CD14-positive monocyte (primary cell): ENCODE results near the gene CYSTM1. TPM values are rescaled to one million over a fixed set of nuclear protein-coding genes. Genes with fewer than 3 reads are reported as not detected.

Source experiments
- DNase-seq, 3 donors: peaks; one replicate each; pipeline ENCODE4 v3.0.0-alpha.2; 2011 to 2022
- H2AFZ ChIP-seq: 2 replicates; pipeline ENCODE4 v1.6.0; 2012; ENCODE audit warnings: mild to moderate bottlenecking, low read depth, low read length, inconsistent platforms; ENCODE audit not compliant: insufficient read depth, poor library complexity, severe bottlenecking
- H3K27ac ChIP-seq, 2 donors: 1 replicate in 1 of 2; 2 replicates in 1 of 2; pipeline ENCODE4 v1.5.1; 2012 to 2013; ENCODE audit warnings: low read length in 2 of 2, control low read depth in 1 of 2, inconsistent platforms in 1 of 2, low read depth in 1 of 2, mild to moderate bottlenecking in 1 of 2
- H3K27me3 ChIP-seq, 2 donors: one replicate each; pipeline versions ENCODE4 v1.6.0 to v1.6.1; 2011 to 2013; ENCODE audit warnings: low read length in 2 of 2; ENCODE audit not compliant: control insufficient read depth in 2 of 2, insufficient read depth in 2 of 2
- H3K36me3 ChIP-seq, 2 donors: replicated peaks in 1 of 2; 1 replicate in 1 of 2; 2 replicates in 1 of 2; pipeline versions ENCODE4 v1.5.1 to v1.6.1; 2012 to 2013; ENCODE audit warnings: low read length in 2 of 2, control low read depth in 1 of 2, inconsistent platforms in 1 of 2, mild to moderate bottlenecking in 1 of 2; ENCODE audit not compliant: insufficient read depth in 2 of 2, control insufficient read depth in 1 of 2
- H3K4me1 ChIP-seq, 2 donors: 1 replicate in 1 of 2; 2 replicates in 1 of 2; pipeline versions ENCODE4 v1.5.1 to v1.6.1; 2012 to 2013; ENCODE audit warnings: low read length in 2 of 2, control low read depth in 1 of 2, inconsistent platforms in 1 of 2, mild to moderate bottlenecking in 1 of 2, moderate library complexity in 1 of 2; ENCODE audit not compliant: insufficient read depth in 2 of 2, control insufficient read depth in 1 of 2
- H3K4me2 ChIP-seq: replicated peaks from 2 replicates; pipeline ENCODE3; 2012; ENCODE audit warnings: low read length, moderate library complexity, mild to moderate bottlenecking; ENCODE audit not compliant: poor library complexity, severe bottlenecking; ENCODE audit errors: extremely low read depth
- H3K4me3 ChIP-seq, 3 experiments: fragments of 200-600 bp in 1 of 3; sonication (generic) in 1 of 3; replicated peaks in 1 of 3; 1 replicate in 2 of 3; 2 replicates in 1 of 3; pipeline ENCODE4 v1.5.1; 2011 to 2013; ENCODE audit warnings: low read length in 3 of 3, mild to moderate bottlenecking in 3 of 3, control low read depth in 2 of 3, low read depth in 2 of 3, inconsistent platforms in 1 of 3, moderate library complexity in 1 of 3
- H3K79me2 ChIP-seq: 2 replicates; pipeline ENCODE4 v1.6.0; 2012; ENCODE audit warnings: mild to moderate bottlenecking, control low read depth, inconsistent platforms, low read length, moderate library complexity; ENCODE audit not compliant: insufficient read depth
- H3K9ac ChIP-seq: 2 replicates; pipeline ENCODE4 v1.6.0; 2017; ENCODE audit warnings: low read length, mild to moderate bottlenecking; ENCODE audit not compliant: insufficient read depth, poor library complexity, severe bottlenecking
- H3K9me3 ChIP-seq, 2 donors: replicated peaks in 1 of 2; 1 replicate in 1 of 2; 2 replicates in 1 of 2; pipeline versions ENCODE4 v1.5.1 to v1.6.1; 2012 to 2013; ENCODE audit warnings: low read length in 2 of 2, control low read depth in 1 of 2; ENCODE audit not compliant: control insufficient read depth in 1 of 2, insufficient read depth in 1 of 2
- H4K20me1 ChIP-seq: 2 replicates; pipeline ENCODE4 v1.6.0; 2012; ENCODE audit warnings: mild to moderate bottlenecking, low read length, control low read depth, moderate library complexity; ENCODE audit not compliant: insufficient read depth
- H3K27ac Mint-ChIP-seq, 7 donors: one replicate each; pipeline ENCODE4 v1.8.0; 2020; ENCODE audit warnings: mild to moderate bottlenecking in 7 of 7, mixed read lengths in 7 of 7, moderate library complexity in 6 of 7, inconsistent platforms in 2 of 7
- H3K27me3 Mint-ChIP-seq, 3 donors: one replicate each; pipeline ENCODE4 v1.8.0; 2021 to 2022; ENCODE audit warnings: low read depth in 3 of 3, mild to moderate bottlenecking in 3 of 3, mixed read lengths in 3 of 3, moderate library complexity in 3 of 3, inconsistent platforms in 1 of 3
- H3K36me3 Mint-ChIP-seq, 2 donors: one replicate each; pipeline ENCODE4 v1.8.0; 2020; ENCODE audit warnings: mixed read lengths in 2 of 2, inconsistent platforms in 1 of 2, mild to moderate bottlenecking in 1 of 2
- H3K4me1 Mint-ChIP-seq: one replicate; pipeline ENCODE4 v1.8.0; 2020; ENCODE audit warnings: mild to moderate bottlenecking, mixed read lengths
- H3K4me3 Mint-ChIP-seq, 2 donors: one replicate each; pipeline ENCODE4 v1.8.0; 2020; ENCODE audit warnings: mild to moderate bottlenecking in 2 of 2, mixed read lengths in 2 of 2, moderate library complexity in 1 of 2
- H3K9me3 Mint-ChIP-seq, 7 donors: one replicate each; pipeline ENCODE4 v1.8.0; 2020 to 2022; ENCODE audit warnings: mixed read lengths in 7 of 7, mild to moderate bottlenecking in 6 of 7, moderate library complexity in 6 of 7, inconsistent platforms in 2 of 7
- CTCF ChIP-seq: fragments of 200-600 bp; IDR thresholded peaks from one replicate; pipeline ENCODE4 v1.8.0; 2022; ENCODE audit warnings: antibody characterized with exemption, mild to moderate bottlenecking
- WGBS: methylation state at CpG from one replicate; pipeline ENCODE4 v1.1.5; 2013; ENCODE audit warnings: missing lambda C conversion rate; ENCODE audit not compliant: insufficient coverage; 5-methylcytosine and 5-hydroxymethylcytosine counted together
- intact Hi-C, 2 donors: fragments of 100-400 bp; cut with micrococcal nuclease; formaldehyde crosslinking; loops; one replicate each; pipeline versions ENCODE4 v1.15.0 to v1.15.1; 2023
- polyA plus RNA-seq, 3 donors: library from polyadenylated mRNA; depleted of rRNA in 1 of 3; unstranded in 2 of 3; stranded (reverse) in 1 of 3; fragments of 300-500 nt in 2 of 3; fragments of >200 nt in 1 of 3; fragmentation: Illumina TruSeq in 2 of 3; gene quantifications; 1 replicate in 2 of 3; 2 replicates in 1 of 3; pipeline ENCODE4 v1.2.3, GENCODE V29; 2012 to 2021

The CYSTM1 gene
- polyA plus RNA-seq, 3 donors: 14.0 to 40.0 (median 36.7) TPM

GRCh38 chr5:140232731-140233130 lies 57.7 kb downstream of the CYSTM1 start:
- intact Hi-C loops: loop anchor here in 1 of 2 donors (10.0 kb wide), 1 partner anchor 48 kb away; no protein-coding TSS in a partner anchor
- Mint-ChIP-seq H3K4me1 (peaks cover 30% of the 10 kb centered on the region), H3K27ac (no peak overlapping the region), H3K27me3 (peaks cover 0 to 3% (median 0%) of the 10 kb centered on the region in 3 donors), H3K36me3 (peaks cover 3 to 9% of the 10 kb centered on the region in 2 donors), H3K9me3 (peaks cover 0 to 11% (median 1%) of the 10 kb centered on the region in 7 donors), H3K4me3 (no peak overlapping the region)
- Histone ChIP-seq H3K27ac (no peak overlapping the region), H2AFZ (no peak overlapping the region), H3K9ac (no peak overlapping the region), H3K4me3 (no peak overlapping the region), H3K79me2 (no peaks in the 10 kb centered on the region), H3K27me3 (no peaks in the 10 kb centered on the region), H3K4me1 (peaks cover 28 to 32% of the 10 kb centered on the region in 2 donors), H4K20me1 (no peaks in the 10 kb centered on the region), H3K9me3 (no peaks in the 10 kb centered on the region), H3K4me2 (no peak overlapping the region), H3K36me3 (no peaks in the 10 kb centered on the region)
- 100% methylated on average over 1 of the region's 1 CpG for WGBS
- TF ChIP-seq CTCF: no peak
- DNase-seq: no peak

GRCh38 chr5:140234377-140234989 lies 59.5 kb downstream of the CYSTM1 start:
- WGBS: 100% methylated on average over 2 of the region's 4 CpGs
- no peaks in the 10 kb centered on the region for H3K79me2 ChIP-seq
- H3K27ac ChIP-seq: no peak overlapping the region
- intact Hi-C loops: loop anchor here in 1 of 2 donors (10.0 kb wide), 1 partner anchor 50 kb away; no protein-coding TSS in a partner anchor
- peaks cover 0 to 2% (median 0%) of the 10 kb centered on the region in 3 donors for H3K27me3 Mint-ChIP-seq
- H3K36me3 Mint-ChIP-seq: peaks cover 3 to 9% of the 10 kb centered on the region in 2 donors
- no peaks in the 10 kb centered on the region for H3K9me3 ChIP-seq
- no peaks in the 10 kb centered on the region for H3K27me3 ChIP-seq
- DNase-seq: no peak
- H3K27ac Mint-ChIP-seq: peak overlapping the region in 4 of 7 donors; percentile 19 to 90 (median 26)
- H3K9ac ChIP-seq: no peak overlapping the region
- H4K20me1 ChIP-seq: no peaks in the 10 kb centered on the region
- no peaks in the 10 kb centered on the region for H3K36me3 ChIP-seq
- H3K4me3 Mint-ChIP-seq: no peak overlapping the region
- H3K4me1 Mint-ChIP-seq: peaks cover 41% of the 10 kb centered on the region
- H3K9me3 Mint-ChIP-seq: peaks cover 0 to 11% (median 1%) of the 10 kb centered on the region in 7 donors
- H2AFZ ChIP-seq: no peak overlapping the region
- TF ChIP-seq CTCF: no peak
- no peak overlapping the region for H3K4me2 ChIP-seq
- H3K4me3 ChIP-seq: no peak overlapping the region
- H3K4me1 ChIP-seq: peaks cover 40 to 47% of the 10 kb centered on the region in 2 donors
